A375 (cell line): ENCODE results near the gene RER1. TPM values are rescaled to one million over a fixed set of nuclear protein-coding genes. Genes with fewer than 3 reads are reported as not detected.

ENCODE experiments used
- total RNA-seq: library from RNA; depleted of rRNA; stranded (reverse); fragments of >200 nt; shearing (Covaris generic); gene quantifications from 2 replicates; pipeline ENCODE4 v1.2.3, GENCODE V29; 2014; rRNA removed

Gene RER1
- total RNA-seq = 87.6 and 97.9 TPM in 2 replicates

GRCh38 chr1:2391041-2391930 lies at the start of gene RER1, which contains the start of gene MORN1:
Gene RER1, plus strand, starts transcription at chr1:2391841. Its CDS starts 3,950 bp downstream, at chr1:2395791.
Gene MORN1, minus strand, starts transcription at chr1:2391554. Its CDS starts 21 bp downstream, at chr1:2391533.

GRCh38 chr1:2412395-2412772 lies 20.7 kb downstream of the RER1 start, which contains the start of gene PEX10:
Gene PEX10, minus strand, starts transcription at chr1:2412564. Its CDS starts 62 bp downstream, at chr1:2412502.

Other genes with a start within 250 kb of the RER1 start
- gene FAAP20, start 197.1 kb upstream of the RER1 start, total RNA-seq = 60.8 and 62.5 TPM in 2 replicates
- gene SKI, start 163.5 kb upstream of the RER1 start, total RNA-seq = 16.0 and 16.4 TPM in 2 replicates
- gene MORN1, start 287 bp upstream of the RER1 start, total RNA-seq = 34.2 and 34.3 TPM in 2 replicates
- gene PEX10, start 20.7 kb downstream of the RER1 start, total RNA-seq = 44.3 and 47.3 TPM in 2 replicates
- not detected in 2 replicates for gene PLCH2, start 84.4 kb downstream of the RER1 start, total RNA-seq
- gene PANK4, start 134.8 kb downstream of the RER1 start, total RNA-seq = 29.5 and 31.4 TPM in 2 replicates
- gene HES5, start 138.4 kb downstream of the RER1 start, total RNA-seq = not detected in 2 replicates
- 8.8 and 9.9 TPM in 2 replicates for gene TNFRSF14, start 164.5 kb downstream of the RER1 start, total RNA-seq
- gene PRXL2B, start 194.9 kb downstream of the RER1 start, total RNA-seq = 12.0 and 18.4 TPM in 2 replicates
- gene MMEL1, start 241.2 kb downstream of the RER1 start, total RNA-seq = not detected in 2 replicates